A375 (cell line): Measurements from ENCODE around the gene RFPL2. TPM values are rescaled to one million over a fixed set of nuclear protein-coding genes. Genes with fewer than 3 reads are reported as not detected.

Experiments used
- small RNA-seq: library from RNA; depleted of rRNA; stranded (forward); fragments of <200 nt; gene quantifications from one replicate; pipeline ENCODE3, GENCODE V24; 2014
- total RNA-seq: library from RNA; depleted of rRNA; stranded (reverse); fragments of >200 nt; shearing (Covaris generic); gene quantifications from 2 replicates; pipeline ENCODE4 v1.2.3, GENCODE V29; 2014; rRNA removed

RFPL2 gene
- total RNA-seq: not detected in 2 replicates

DNA sequence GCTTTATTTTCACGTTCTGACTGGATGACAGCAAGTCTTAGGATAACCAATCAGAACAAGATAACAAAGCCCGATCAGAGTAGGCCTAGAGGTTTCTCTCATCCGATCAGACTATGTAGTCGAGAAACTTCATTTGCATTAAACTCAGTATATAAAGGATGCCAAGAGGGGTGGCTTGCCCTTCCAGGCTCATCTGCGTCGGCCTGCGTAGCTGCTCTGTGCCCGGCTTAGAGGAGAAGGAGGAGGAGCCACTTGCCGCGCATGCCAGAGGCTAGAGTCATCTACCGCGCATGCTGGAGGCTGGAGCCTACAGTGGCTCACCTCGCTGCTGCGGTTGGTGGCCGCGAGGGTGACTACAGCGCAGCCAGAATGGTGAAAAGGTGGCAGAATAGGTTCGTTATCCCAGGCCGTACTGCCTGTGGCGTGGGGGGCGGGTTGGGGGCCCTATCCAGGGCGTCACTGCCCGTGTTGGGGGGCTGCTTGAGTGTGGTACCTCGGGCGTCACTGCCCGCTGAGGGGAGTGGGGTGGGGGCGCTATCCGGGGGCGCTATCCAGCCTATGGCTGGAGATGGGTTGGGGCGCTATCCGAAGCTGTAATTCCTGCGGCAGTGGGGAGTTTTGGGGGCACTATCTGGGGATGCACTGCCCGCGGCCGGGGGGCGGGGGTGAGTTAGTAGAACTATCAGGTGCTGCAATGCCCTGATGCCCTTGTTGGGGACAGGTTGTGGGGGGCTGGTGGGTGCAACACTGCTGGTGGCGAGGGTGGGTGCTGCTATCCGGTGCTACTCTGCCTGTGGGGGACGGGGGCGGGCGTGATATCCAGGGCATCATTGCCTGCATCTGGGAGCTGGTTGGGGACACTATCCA, at the start of gene RFPL2:
TSS of gene RFPL2 (minus strand) at position 218 of the 867 bp plus-strand sequence. CDS start 2,622 bp downstream, outside the sequence.

DNA sequence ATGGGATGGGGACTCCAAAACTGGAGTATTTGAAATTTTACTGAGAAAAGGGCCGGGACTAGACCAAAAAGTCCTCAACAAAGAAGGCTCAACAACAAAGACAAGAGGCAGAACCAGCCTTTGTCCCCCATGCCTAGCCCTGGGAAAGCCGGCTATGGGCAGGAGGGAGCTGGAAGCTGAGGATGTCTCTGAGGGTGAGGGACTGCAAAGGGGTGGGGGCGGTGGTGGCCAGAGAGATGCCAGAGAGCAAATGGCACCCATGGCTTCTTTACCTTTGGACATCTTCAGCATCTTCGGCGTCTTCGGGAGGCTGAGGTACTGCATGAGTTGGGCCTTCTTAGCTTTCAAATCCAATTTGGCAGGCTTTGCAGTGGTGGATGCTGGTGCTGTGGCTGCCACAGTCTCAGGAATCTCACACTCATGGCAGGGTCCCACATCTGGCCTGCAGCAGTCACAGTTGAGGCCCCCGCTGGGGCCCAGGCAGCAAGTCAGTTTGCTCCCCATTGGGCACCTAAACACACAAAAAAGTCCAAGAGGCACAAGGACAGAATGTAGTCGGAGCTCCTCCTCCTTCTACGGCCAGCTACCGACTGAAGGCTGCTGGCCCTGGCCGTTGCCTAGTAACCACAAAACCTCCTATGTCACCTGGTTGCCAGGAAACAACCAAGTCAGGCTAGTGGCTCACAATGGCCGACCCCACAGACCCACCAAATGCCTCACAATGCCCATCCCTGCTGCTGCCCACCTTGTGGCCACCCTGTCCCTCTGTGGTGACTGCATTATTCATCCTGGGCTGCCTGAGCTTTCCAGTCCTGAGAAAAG, 46.0 kb downstream of the RFPL2 start, which contains the start of gene C22orf42:
TSS of gene C22orf42 (minus strand) at position 592 of the 822 bp plus-strand sequence. CDS start at position 504, 88 bp downstream.

Small RNA genes within 50 kb of the gene (small RNA-seq; reads per million reads assigned to genes)
- gene RF02171: not detected

Other genes starting within 250 kb of the RFPL2 start
- gene SLC5A1, start 161.8 kb downstream of the RFPL2 start, total RNA-seq: not detected in 2 replicates
- not detected in 2 replicates for gene C22orf42, start 45.8 kb downstream of the RFPL2 start, total RNA-seq
- gene SLC5A4, start 50.3 kb upstream of the RFPL2 start, total RNA-seq: 0.05 TPM in 1 of 2 replicates, not detected in the other
- not detected in 2 replicates for gene RFPL3, start 152.8 kb upstream of the RFPL2 start, total RNA-seq
- gene RTCB, start 207.2 kb upstream of the RFPL2 start, total RNA-seq: 64.3 and 75.3 TPM in 2 replicates